HG03175 (cell line): ENCODE measurements around the gene KIR3DL1.
"Not testable (repeated sequence)": the region's sequence is repeated elsewhere in the genome, so short reads cannot be mapped to it uniquely, and the experiment has no call there.

Experiments used
- ATAC-seq: cut with Tn5 transposase; IDR thresholded peaks from one replicate; pipeline ENCODE4 v1.9.1; 2021; ENCODE audit warnings: mild to moderate bottlenecking, moderate library complexity; ENCODE audit not compliant: unreplicated experiment

Gene KIR3DL1

DNA sequence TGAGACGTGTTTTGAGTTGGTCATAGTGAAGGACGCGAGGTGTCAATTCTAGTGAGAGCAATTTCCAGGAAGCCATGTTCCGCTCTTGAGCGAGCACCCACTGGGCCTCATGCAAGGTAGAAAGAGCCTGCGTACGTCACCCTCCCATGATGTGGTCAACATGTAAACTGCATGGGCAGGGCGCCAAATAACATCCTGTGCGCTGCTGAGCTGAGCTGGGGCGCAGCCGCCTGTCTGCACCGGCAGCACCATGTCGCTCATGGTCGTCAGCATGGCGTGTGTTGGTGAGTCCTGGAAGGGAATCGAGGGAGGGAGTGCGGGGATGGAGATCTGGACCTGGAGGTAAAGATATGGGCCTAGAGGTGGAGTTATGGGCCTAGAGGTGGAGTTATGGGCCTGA lies at the start of gene KIR3DL1:
TSS of gene KIR3DL1 (plus strand) at position 218 of the 400 bp plus-strand sequence.
- ATAC-seq, result not testable (repeated sequence)

DNA sequence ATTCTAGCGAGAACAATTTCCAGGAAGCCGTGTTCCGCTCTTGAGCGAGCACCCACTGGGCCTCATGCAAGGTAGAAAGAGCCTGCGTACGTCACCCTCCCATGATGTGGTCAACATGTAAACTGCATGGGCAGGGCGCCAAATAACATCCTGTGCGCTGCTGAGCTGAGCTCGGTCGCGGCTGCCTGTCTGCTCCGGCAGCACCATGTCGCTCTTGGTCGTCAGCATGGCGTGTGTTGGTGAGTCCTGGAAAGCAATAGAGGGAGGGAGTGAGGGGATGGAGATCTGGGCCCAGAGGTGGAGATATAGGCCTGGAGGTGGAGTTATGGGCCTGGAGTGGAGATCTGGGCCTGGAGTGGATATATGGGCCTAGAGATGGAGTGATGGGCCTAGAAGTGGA lies 46.6 kb upstream of the KIR3DL1 start, which contains the start of gene KIR2DL1:
TSS of gene KIR2DL1 (plus strand) at position 148 of the 400 bp plus-strand sequence. CDS start at position 206, 58 bp downstream.
- not testable (repeated sequence) for ATAC-seq

DNA sequence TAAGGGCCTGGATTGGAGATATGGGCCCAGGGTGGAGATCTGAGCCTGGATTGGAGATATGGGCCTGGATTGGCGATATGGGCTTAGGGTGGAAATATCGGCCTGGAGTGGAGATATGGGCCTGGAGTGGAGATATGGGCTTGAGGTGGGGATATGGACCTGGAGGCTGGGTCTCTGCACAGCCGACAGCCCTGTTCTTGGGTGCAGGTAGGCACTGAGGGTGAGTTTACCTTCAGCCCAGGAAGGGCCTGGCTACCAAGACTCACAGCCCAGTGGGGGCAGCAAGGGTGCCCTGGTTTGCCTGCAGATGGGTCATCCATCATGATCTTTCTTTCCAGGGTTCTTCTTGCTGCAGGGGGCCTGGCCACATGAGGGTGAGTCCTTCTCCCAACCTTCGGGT lies 45.8 kb upstream of the KIR3DL1 start:
- not testable (repeated sequence) for ATAC-seq

GRCh38 chr19:54771018-54771960 lies 45.0 kb upstream of the KIR3DL1 start:
- not testable (repeated sequence) for ATAC-seq

- not testable (repeated sequence) for ATAC-seq
These were observed 43.6 kb upstream of the KIR3DL1 start for GRCh38 chr19:54772666-54773065.

DNA sequence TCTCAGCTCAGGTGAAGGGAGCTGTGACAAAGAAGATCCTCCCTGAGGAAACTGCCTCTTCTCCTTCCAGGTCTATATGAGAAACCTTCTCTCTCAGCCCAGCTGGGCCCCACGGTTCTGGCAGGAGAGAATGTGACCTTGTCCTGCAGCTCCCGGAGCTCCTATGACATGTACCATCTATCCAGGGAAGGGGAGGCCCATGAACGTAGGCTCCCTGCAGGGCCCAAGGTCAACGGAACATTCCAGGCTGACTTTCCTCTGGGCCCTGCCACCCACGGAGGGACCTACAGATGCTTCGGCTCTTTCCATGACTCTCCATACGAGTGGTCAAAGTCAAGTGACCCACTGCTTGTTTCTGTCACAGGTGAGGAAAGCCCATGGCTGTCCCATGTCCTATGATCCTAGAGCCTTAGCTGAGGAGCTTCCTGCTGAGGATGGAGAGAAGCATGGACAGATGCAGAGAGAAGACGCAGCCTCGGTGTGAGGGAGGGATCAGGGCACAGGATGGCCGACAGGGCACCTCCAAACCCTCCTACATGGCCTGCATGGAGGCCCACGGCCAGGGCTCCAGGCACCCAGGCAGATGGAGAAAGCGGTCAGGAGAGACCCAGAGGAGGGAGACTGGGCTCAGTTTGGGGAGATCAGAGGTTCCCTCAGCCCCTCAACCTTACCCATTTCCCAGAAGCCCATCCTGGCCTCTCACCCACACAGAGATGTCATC lies 41.0 kb upstream of the KIR3DL1 start:
- not testable (repeated sequence) for ATAC-seq

DNA sequence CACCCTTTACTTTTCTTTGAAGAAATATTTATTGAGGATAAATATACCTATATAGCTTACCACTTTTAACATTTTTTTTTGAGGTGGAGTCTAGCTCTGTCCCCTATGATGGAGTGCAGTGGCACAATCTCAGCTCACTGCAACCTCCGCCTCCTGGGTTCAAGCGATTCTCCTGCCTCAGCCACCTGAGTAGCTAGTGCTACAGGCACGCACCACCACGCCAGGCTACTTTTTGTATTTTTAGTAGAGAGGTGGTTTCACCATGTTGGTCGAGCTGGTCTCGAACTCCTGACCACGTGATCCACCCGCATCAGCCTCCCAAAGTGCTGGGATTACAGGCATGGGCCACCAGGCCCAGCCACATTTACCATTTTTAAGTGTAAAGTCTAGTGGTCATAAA lies 40.4 kb upstream of the KIR3DL1 start:
- not testable (repeated sequence) for ATAC-seq

- ATAC-seq, result not testable (repeated sequence)
These were observed 38.4 kb upstream of the KIR3DL1 start for GRCh38 chr19:54777851-54778250.

- ATAC-seq, result not testable (repeated sequence)
These were observed 37.4 kb upstream of the KIR3DL1 start for GRCh38 chr19:54778896-54779295.

DNA sequence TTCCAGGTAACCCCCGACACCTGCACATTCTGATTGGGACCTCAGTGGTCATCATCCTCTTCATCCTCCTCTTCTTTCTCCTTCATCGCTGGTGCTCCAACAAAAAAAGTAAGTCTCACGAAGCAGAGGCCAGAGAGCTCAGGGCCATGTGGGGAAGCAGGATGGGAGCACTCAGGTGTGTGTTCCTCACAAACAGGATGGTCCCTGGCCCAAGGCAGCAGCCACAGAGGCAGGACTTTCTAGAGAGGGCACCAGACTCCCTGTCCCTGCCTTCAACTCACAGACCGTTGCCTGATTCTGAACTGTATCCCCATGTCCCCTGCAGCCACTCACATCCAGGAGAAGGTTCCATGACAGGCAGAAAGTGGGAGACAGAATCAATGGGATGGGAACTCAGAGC lies 33.4 kb upstream of the KIR3DL1 start:
- not testable (repeated sequence) for ATAC-seq

- ATAC-seq, result not testable (repeated sequence)
These were observed 30.1 kb upstream of the KIR3DL1 start for GRCh38 chr19:54786091-54786723.

DNA sequence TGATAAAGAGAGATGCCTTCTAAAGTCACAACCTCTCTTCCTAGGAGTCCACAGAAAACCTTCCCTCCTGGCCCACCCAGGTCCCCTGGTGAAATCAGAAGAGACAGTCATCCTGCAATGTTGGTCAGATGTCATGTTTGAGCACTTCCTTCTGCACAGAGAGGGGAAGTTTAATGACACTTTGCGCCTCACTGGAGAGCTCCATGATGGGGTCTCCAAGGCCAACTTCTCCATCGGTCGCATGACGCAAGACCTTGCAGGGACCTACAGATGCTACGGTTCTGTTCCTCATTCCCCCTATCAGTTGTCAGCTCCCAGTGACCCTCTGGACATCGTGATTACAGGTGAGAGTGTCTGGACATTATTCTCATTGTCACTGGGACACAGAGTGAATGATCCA lies 28.1 kb upstream of the KIR3DL1 start:
- ATAC-seq, result not testable (repeated sequence)

DNA sequence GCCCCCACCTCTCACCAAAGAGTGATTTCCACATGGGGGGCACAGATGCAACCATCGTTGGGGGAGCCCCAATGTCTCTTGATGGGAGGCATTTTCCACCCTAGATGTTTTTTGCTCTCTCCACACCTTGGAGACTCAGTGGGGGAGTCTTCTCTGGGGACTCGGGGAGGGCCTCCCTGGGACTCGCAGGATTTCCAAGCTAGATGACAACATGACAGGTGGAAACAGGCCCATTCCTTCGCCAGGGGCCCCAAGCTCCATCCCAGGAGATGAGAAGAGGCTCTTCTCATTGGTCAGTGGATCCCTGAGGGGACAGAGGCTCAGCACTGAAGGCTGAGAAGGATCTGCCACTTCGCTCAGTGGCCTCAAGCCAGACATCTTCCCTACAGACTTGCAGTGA lies 25.6 kb upstream of the KIR3DL1 start:
- ATAC-seq, result no peak

- no peak for ATAC-seq
These were observed 24.8 kb upstream of the KIR3DL1 start for GRCh38 chr19:54791476-54791875.

GRCh38 chr19:54792814-54793213 lies 23.5 kb upstream of the KIR3DL1 start:
- ATAC-seq, result no peak

DNA sequence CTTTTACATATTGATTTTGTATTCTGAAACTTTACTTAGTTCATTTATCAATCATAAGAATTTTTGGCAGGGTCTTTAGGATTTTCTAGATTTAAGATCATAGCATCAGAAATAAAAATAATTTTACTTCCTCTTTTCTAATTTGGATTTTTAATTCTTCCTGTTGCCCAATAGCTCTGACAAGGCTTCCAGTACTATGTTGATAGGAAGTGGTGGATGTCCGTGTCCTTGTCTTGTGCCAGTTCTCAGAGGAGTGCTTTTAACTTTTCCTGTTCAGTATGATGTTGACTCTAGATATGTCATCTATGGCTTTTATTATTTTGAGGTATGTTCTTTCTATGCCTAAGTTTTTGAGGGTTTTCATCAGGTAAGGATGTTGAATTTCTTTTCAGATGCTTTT lies 20.5 kb upstream of the KIR3DL1 start:
- ATAC-seq, result no peak

- ATAC-seq, result no peak
These were observed 12.9 kb upstream of the KIR3DL1 start, which contains the start of gene KIR2DL4 for GRCh38 chr19:54803410-54803809. KIR2DL4 (plus strand) TSS chr19:54803610; CDS start chr19:54803652, 42 bp downstream.

GRCh38 chr19:54804101-54804500 lies 12.2 kb upstream of the KIR3DL1 start:
- ATAC-seq, result no peak

- no peak for ATAC-seq
These were observed 11.7 kb upstream of the KIR3DL1 start for GRCh38 chr19:54804571-54804970.

GRCh38 chr19:54805665-54806515 lies 10.4 kb upstream of the KIR3DL1 start:
- ATAC-seq, result no peak
